Spleen (tissue), 7 donors: ENCODE results near the gene AMBRA1.

Experiments used
- CTCF ChIP-seq, 11 experiments: fragments of 200-600 bp in 7 of 11; fragments of 450-650 bp in 4 of 11; sonication (generic) in 4 of 11; IDR thresholded peaks in 8 of 11; conservative IDR thresholded peaks in 3 of 11; 1 replicate in 7 of 11; 2 replicates in 4 of 11; pipeline versions ENCODE4 v1.4.0 to v1.8.0; 2016 to 2021; ENCODE audit warnings: antibody characterized with exemption in 11 of 11, inconsistent platforms in 4 of 11, mild to moderate bottlenecking in 1 of 11
- POLR2A ChIP-seq, 3 donors: fragments of 450-650 bp; IDR thresholded peaks; one replicate each; pipeline ENCODE4 v1.5.1; 2017; ENCODE audit warnings: antibody characterized with exemption in 3 of 3, mild to moderate bottlenecking in 1 of 3
- POLR2AphosphoS5 ChIP-seq, 3 donors: sonication (generic); formaldehyde crosslinking; IDR thresholded peaks; one replicate each; pipeline ENCODE4 v1.5.1; 2017; ENCODE audit warnings: antibody characterized with exemption in 3 of 3
- donor health status: DM: no; HTN: no; CAD: no; lungs with moderate emphysema.
- donor health status: DM: no; HTN: no; CAD: no.
- donor health status: DM: no; HTN: no; CAD: no.

- TF ChIP-seq CTCF (IDR thresholded peaks at IDR 0.05 in 8 of 11, conservative IDR thresholded peaks at IDR 0.05 in 3 of 11) (no peak), POLR2AphosphoS5 (IDR thresholded peaks at IDR 0.05) (peak in 1 of 3 donors; percentile 18), POLR2A (IDR thresholded peaks at IDR 0.05) (no peak)
Observed at GRCh38 chr11:46378296-46378695, 215.5 kb downstream of the AMBRA1 start.
